ENCODE measurements around the gene AGPAT3.

DNA sequence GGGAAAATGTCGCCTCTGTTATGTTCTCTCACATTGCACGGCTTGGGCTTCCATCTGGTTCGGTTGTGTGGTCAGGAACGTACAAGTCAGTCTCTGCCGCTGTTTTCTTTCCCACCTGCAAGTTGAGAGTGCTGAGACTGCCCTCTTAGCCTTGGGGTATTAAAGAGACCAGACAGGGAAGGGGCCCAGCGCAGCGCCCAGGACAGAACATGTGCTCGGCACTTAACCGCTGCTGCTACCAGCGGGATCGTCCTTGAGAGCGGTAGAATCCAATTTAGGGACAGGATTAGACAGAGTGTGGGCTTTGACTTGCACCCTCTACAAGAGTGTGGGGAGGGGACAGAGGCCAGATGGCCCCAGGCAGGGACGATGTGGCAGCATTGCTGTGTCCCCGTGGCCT lies 17.7 kb upstream of the AGPAT3 start:
- TF ChIP-seq, protein P1, sequence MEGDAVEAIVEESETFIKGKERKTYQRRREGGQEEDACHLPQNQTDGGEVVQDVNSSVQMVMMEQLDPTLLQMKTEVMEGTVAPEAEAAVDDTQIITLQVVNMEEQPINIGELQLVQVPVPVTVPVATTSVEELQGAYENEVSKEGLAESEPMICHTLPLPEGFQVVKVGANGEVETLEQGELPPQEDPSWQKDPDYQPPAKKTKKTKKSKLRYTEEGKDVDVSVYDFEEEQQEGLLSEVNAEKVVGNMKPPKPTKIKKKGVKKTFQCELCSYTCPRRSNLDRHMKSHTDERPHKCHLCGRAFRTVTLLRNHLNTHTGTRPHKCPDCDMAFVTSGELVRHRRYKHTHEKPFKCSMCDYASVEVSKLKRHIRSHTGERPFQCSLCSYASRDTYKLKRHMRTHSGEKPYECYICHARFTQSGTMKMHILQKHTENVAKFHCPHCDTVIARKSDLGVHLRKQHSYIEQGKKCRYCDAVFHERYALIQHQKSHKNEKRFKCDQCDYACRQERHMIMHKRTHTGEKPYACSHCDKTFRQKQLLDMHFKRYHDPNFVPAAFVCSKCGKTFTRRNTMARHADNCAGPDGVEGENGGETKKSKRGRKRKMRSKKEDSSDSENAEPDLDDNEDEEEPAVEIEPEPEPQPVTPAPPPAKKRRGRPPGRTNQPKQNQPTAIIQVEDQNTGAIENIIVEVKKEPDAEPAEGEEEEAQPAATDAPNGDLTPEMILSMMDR (IDR thresholded peaks at IDR 0.05), result no peak
- TF ChIP-seq POLR2A (IDR thresholded peaks at IDR 0.05), result no peak

All from right lobe of liver (tissue), 4 donors.